GM21825 (cell line): ENCODE data around the gene NUTF2.

Source experiments
- ATAC-seq: cut with Tn5 transposase; IDR thresholded peaks from one replicate; pipeline ENCODE4 v1.9.1; 2021; ENCODE audit warnings: mild to moderate bottlenecking, moderate library complexity; ENCODE audit not compliant: unreplicated experiment

NUTF2 gene

GRCh38 chr16:67846320-67847063 lies at the start of gene NUTF2:
TSS of gene NUTF2 (plus strand) at chr16:67846933. CDS start at chr16:67865131, 18,198 bp downstream.
- ATAC-seq = peak; percentile 52

DNA sequence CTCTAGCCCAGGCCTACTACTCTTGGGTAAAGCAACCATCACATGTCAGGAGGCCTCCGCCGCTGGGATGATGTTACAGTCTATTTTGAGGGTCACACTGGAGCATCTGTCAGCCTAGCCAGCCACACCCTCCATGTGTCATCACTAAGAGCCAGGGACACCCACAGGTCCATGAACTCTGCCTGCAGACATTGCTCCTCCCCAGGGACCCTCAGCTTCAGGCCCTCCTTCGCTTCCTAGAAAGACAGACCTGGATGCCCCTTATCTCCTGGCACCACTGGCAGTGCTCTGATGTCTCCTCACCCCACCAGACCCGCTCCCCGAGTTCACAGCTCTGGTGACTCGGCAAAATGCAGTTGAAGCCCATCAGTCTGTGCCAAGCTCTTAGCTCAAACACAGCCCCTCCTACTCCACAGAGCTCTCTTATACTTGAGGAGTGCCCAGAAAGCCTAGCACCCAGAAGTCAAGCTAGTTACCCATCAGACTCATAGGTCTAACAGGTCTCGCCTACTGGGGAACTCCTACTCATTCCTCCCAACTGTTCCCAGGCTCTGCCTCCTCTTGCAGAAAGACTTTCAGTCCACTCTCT lies 46.3 kb upstream of the NUTF2 start:
- ATAC-seq = no peak

- ATAC-seq = no peak
Observed at GRCh38 chr16:67801241-67801640, 45.5 kb upstream of the NUTF2 start.

- ATAC-seq = no peak
Observed at GRCh38 chr16:67801883-67802282, 44.9 kb upstream of the NUTF2 start.

- ATAC-seq = no peak
Observed at GRCh38 chr16:67803894-67804293, 42.8 kb upstream of the NUTF2 start.

- no peak for ATAC-seq
Observed at GRCh38 chr16:67804853-67805542, 41.7 kb upstream of the NUTF2 start.

DNA sequence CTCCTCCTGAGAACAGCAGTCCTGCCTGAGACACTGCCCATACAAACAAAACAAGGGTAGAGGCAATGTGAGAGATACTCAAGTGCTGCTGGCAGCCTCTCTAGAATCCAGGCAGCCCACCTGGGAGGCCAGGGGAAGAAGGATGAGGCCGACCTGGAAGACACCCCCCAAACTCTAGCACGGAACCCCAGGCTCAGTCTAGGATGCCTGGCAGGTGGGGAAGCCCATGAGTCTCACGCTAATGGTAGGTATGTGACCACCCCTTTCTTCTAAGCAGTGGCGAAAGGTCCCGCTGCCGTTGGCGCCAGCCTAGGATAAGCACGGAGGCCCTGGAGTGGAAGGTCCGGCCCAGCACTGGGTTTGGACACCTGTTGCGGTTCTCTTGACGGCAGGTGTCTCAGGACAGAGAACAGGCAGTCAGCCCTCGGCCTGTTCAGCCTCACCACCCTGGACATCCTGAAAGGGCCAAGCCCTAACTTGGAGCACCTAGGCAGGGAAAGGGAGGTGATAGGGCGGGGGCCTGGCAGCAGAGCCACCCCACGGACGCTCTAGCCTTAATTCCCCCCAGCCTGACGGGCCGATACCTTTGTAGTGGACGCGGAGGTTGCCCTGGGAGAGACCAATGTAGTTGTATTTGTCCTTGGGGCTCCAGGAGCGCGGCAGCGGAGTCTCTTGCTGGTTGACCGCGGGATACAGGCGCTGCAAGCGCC lies 40.9 kb upstream of the NUTF2 start:
- no peak for ATAC-seq

GRCh38 chr16:67806428-67807147 lies 40.1 kb upstream of the NUTF2 start, which contains the start of the genes RANBP10 and TSNAXIP1:
TSS of gene RANBP10 (minus strand) at chr16:67806560. CDS start at chr16:67806536, 24 bp downstream.
TSS of gene TSNAXIP1 (plus strand) at chr16:67806889. CDS start at chr16:67807150, 261 bp downstream.
- peak; percentile 94 for ATAC-seq

GRCh38 chr16:67807148-67807682 lies 39.5 kb upstream of the NUTF2 start:
- ATAC-seq = no peak

DNA sequence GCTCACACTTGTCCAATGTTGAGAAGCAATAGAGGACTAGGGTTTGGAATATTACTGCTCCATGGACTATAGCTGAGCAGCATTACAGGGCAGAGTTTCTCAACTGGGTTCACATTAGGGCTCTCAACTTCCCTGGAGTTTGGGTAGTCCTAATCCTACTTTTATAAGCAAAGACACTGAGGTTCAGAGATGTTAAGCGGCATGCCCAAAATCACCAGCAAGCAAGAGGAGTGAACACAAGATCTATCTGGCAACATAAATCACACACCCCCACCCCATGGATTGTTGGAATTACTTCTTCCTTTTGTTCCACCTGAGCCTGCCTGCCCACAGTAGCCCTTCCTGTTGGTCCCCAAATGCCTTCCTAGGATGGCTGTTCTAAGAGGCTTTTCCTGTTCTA lies 34.8 kb upstream of the NUTF2 start:
- ATAC-seq = no peak

GRCh38 chr16:67814567-67814966 lies 32.2 kb upstream of the NUTF2 start:
- ATAC-seq = no peak

GRCh38 chr16:67820608-67821259 lies 26.0 kb upstream of the NUTF2 start:
- ATAC-seq = no peak

GRCh38 chr16:67822511-67822910 lies 24.2 kb upstream of the NUTF2 start:
- no peak for ATAC-seq

DNA sequence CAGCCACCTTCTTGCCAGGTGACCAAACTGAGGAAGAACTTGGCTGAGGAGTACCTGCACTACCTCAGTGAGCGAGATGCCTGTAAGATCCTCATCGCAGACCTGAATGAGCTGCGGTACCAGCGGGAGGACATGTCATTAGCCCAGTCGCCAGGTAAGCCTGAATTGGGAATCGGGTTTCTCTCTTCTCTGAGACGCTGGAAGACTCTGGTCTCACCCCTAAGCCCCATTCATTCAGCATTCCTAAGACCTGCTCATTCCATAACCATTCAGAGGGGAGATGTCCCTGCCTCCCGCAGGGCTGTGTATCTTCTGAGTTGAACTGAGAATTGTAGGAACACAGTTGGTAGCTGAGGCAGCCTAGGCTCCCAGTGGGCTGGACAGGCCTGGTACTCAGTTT lies 21.6 kb upstream of the NUTF2 start:
- ATAC-seq = no peak

DNA sequence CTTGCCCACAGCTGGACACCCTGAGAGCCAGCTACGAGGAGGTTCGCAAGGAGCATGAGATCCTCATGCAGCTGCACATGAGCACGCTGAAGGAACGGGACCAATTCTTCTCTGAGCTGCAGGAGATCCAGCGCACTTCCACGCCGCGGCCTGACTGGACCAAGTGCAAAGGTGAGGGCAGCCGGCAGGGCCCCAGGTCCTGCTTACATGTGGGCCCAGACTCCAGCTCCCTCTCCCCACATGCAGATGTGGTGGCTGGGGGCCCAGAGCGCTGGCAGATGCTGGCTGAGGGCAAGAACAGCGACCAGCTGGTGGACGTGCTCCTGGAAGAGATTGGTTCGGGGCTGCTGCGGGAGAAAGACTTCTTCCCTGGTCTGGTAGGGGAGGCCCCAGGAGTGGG lies 20.8 kb upstream of the NUTF2 start:
- no peak for ATAC-seq

DNA sequence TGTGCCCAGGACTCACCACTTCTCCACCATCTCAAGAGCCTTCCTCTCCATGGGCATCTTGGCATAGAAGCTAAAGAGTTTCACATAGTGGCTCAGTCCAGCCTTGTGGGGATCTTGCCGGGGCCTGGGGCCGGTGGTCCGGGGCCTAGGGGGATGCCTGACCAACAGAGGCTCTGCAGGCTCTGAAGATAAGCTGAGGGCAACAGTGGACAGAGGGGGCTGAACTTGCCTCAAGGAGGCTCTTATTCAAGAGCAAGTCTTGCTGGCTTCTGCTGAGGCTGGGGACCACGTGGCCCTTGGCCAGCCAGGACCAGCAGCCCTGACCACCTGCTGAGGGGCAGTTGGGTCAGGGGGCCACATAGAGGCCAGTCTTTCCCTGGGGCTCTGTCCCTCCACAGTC lies 18.1 kb upstream of the NUTF2 start:
- no peak for ATAC-seq

- no peak for ATAC-seq
Observed at GRCh38 chr16:67833030-67833414, 13.7 kb upstream of the NUTF2 start.

DNA sequence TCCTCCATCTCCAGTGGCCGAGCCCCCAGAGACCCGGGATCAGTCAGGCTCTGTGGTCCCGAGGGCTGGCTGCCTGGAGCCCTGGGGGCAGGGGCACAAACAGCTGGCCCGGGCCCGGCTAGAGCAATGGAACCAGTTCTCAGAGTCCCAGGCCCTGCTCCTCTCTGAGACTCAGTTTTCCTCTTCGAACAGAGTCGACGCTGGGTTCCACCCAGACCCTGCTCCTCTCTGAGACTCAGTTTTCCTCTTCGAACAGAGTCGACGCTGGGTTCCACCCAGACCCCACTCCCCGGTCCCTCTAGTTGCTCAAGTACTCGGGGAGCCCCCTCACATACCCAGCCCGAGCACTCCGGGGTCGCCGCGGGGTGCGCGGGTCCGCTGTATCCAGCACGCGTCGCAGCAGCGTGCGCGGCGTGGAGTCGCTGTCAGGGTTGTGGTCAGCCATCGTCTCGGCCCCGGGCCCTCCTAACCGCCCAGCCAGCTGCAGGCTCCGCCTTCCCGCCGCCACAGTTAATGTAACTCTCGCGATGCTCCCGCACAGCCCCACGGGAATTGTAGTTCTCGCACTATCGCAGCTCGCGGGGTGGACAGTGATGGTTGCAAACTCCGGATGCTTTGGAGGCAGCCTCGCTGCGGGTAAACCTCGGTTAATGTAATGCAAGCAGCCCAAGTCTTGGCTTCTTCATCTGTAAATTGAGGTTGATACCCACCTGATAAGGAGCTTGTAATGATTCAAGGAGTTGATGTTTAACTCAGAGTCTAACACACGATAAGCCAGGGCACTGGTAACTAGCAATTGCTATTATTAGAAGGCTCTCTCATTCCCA lies 13.1 kb upstream of the NUTF2 start:
- ATAC-seq = peak; percentile 89

DNA sequence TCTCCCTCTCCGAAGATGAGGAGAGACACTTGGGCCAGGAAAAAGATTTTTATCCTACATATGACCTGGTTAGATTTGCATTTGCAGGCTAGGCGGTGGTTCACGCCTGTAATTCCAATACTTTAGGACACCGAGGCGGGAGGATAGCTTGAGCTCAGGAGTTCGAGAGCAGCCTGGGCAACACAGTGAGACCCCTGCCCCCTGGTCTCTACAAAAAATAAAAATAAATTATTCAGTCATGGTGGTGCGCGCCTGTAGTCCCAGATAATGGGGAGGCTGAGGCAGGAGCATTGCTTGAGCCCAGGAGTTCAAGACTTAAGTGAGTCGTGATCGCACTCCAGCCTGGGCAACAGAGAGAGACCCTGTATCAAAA lies 12.5 kb upstream of the NUTF2 start:
- no peak for ATAC-seq
